Activated T-cell treated with anti-CD3 and anti-CD28 coated beads, Interleukin-2, amount 50 U/mL, for 24 hours (primary cell): ENCODE measurements around the gene GALT.
A peak's percentile ranks its signal among the peaks of the same experiment; 100 is the strongest.

Experiments used
- DNase-seq: peaks from one replicate; pipeline ENCODE4 v3.0.0-alpha.2; 2020
- H3K27ac Mint-ChIP-seq: 2 replicates; pipeline ENCODE4 v1.8.0; 2020; ENCODE audit warnings: mild to moderate bottlenecking, mixed read lengths
- H3K27me3 Mint-ChIP-seq: 2 replicates; pipeline ENCODE4 v1.8.0; 2020; ENCODE audit warnings: mixed read lengths
- H3K36me3 Mint-ChIP-seq: 2 replicates; pipeline ENCODE4 v1.8.0; 2020; ENCODE audit warnings: low read depth, mixed read lengths
- H3K4me1 Mint-ChIP-seq: 2 replicates; pipeline ENCODE4 v1.8.0; 2020; ENCODE audit warnings: low read depth, mixed read lengths
- H3K4me3 Mint-ChIP-seq: 2 replicates; pipeline ENCODE4 v1.8.0; 2020; ENCODE audit warnings: mild to moderate bottlenecking, moderate library complexity, mixed read lengths
- H3K9me3 Mint-ChIP-seq: 2 replicates; pipeline ENCODE4 v1.8.0; 2020; ENCODE audit warnings: mixed read lengths

GALT gene

DNA sequence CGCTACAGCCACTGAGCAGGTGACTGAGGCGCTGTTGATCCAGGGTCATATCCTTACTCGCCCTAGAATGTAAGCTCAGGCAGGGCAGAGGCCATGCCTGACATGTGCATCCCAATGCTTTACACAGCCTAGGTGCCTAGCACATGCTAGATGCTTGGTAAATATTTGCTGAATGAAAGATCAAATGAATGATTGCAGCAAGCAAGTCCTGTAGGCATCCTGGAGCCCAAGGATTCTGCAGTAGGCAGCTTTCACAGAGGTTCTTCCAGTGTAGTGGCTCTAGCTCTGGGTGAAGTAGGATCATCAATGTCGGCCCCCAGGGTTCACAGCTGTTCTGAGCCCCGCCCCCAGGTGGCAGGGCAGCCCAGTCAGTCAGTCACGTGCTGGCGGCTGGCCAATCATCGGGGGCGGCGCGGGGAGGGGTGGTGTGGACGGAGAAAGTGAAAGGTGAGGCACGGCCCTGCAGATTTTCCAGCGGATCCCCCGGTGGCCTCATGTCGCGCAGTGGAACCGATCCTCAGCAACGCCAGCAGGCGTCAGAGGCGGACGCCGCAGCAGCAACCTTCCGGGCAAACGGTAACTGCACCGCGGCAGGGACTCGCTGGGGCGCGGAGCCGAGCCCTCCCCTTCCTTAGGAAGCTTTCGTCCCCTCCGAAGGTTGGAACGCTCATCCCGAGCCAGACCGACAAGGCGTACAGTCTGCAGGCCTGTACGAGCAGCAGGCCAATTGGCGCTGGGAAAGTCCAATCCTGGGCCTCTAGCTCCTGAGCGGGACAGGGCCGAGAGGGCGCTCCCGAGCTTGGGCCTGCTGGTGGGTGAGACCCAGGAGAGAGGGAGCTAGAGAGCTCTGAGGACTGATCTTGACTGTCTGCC lies at the start of gene GALT:
TSS of gene GALT (plus strand) at position 465 of the 873 bp plus-strand sequence. CDS start at position 495, 30 bp downstream.
- Mint-ChIP-seq H3K27ac (peak within 1 kb of the TSS; percentile 94), H3K9me3 (no peaks in the 10 kb centered on the region), H3K36me3 (peaks cover 51% of the 10 kb centered on the region), H3K27me3 (no peaks in the 10 kb centered on the region), H3K4me1 (peaks cover 29% of the 10 kb centered on the region), H3K4me3 (peak within 1 kb of the TSS; percentile 92)
- peak; percentile 99 for DNase-seq

DNA sequence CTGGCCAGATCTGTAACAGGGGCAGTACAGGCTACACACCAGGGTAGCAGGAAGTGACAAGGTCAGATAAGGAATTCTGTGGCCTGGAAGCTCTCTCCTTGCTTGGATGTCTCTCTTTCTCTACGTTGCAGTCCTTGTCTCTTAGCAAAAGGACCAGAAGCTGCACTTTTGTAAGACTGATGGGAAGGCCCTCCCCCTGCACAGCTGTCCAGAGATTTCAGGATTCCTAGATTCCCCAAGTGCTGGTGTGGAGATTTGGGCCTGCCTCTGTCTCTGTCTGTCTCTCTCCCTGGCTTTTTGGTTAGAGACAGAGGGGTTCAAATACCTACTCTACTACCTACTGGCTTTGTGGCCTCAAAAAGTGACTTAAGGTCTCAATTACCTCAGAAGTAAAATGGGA lies 46.9 kb upstream of the GALT start:
- Mint-ChIP-seq H3K4me3 (no peak overlapping the region), H3K27me3 (peaks cover 14% of the 10 kb centered on the region), H3K9me3 (no peaks in the 10 kb centered on the region), H3K4me1 (no peaks in the 10 kb centered on the region), H3K36me3 (no peaks in the 10 kb centered on the region), H3K27ac (no peak overlapping the region)
- DNase-seq, result no peak

DNA sequence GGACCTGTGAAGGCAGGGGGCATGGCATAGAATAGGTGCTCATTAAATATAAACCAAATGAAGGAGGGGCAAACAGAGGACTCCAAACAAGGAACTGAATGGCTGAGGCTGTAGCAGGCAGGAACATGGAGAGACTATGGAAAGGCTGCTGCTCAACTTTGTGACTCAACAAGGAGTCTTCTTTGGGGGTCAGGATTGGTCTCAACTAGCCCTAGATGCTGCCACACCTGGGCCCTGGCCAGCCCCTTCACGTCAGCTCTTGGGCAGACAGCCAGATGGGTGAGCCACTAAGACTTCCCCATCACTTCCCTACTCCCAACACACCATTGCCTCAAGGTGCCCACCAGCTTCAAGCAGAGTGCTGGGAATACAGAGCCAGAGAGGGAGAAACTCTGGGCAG lies 45.6 kb upstream of the GALT start:
- Mint-ChIP-seq H3K4me3 (no peak overlapping the region), H3K27ac (no peak overlapping the region), H3K27me3 (peaks cover 10% of the 10 kb centered on the region), H3K4me1 (no peaks in the 10 kb centered on the region), H3K9me3 (no peaks in the 10 kb centered on the region), H3K36me3 (no peaks in the 10 kb centered on the region)
- DNase-seq, result no peak

DNA sequence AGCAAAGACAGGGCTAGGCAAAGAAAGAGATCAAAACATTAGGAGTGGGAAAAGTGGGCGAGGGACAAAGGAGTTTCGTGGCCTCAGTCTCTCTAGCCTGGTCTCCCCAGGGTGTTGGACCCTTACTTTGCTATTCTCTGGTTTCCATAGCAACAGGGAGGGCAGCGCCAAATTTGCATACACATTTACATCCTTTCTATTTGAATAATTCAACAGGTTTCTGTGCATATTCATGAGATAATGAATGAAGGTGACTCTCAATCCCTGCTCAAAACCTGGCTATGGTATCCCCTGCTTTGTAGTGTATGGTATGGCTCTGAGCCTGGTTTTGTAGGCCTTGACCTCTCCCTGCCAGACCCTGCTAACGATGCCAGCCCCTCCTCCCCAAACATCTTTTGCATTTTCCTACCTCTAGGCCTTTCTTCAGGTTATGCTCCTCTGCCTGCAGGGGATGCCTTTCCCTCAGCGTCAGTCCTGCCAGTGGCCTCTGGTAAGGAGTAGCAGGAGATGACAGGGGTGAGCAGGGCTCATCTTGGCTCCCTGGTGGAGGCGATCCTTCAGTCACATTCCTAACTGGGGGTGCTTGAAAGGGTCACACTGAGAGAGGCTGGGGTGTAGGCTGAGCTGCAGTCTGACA lies 44.4 kb upstream of the GALT start:
- Mint-ChIP-seq H3K27me3 (peaks cover 3% of the 10 kb centered on the region), H3K36me3 (no peaks in the 10 kb centered on the region), H3K27ac (no peak overlapping the region), H3K4me1 (no peaks in the 10 kb centered on the region), H3K4me3 (no peak overlapping the region), H3K9me3 (no peaks in the 10 kb centered on the region)
- no peak for DNase-seq

- Mint-ChIP-seq H3K36me3 (no peaks in the 10 kb centered on the region), H3K27ac (no peak overlapping the region), H3K4me1 (no peaks in the 10 kb centered on the region), H3K4me3 (no peak overlapping the region), H3K9me3 (no peaks in the 10 kb centered on the region), H3K27me3 (peaks cover 3% of the 10 kb centered on the region)
- DNase-seq, result peak; percentile 87
These were observed 42.8 kb upstream of the GALT start for GRCh38 chr9:34603610-34604231.

DNA sequence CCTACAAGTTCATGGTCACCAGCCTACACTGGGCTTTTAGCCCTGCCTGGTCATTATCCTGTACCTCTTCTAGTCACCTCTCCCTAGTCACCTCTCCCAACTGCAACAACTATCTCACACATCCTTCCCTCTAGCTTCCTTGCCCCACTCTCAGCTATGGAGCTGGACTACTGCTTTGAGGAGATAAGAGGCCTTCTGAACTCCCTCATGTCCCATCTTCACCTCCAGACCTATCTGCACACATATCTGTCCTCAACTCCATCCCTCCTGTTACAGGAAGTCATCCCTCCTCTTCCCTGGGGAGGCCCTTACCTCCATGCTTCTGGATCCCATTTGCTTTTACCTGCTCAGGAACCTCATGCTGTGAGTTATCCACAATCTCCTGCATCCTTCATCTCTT lies 40.3 kb upstream of the GALT start:
- Mint-ChIP-seq H3K36me3 (peaks cover 12% of the 10 kb centered on the region), H3K27ac (no peak overlapping the region), H3K4me1 (peaks cover 10% of the 10 kb centered on the region), H3K4me3 (no peak overlapping the region), H3K27me3 (peaks cover 3% of the 10 kb centered on the region), H3K9me3 (no peaks in the 10 kb centered on the region)
- no peak for DNase-seq

- DNase-seq, result no peak
- Mint-ChIP-seq H3K36me3 (peaks cover 19% of the 10 kb centered on the region), H3K27me3 (peaks cover 3% of the 10 kb centered on the region), H3K4me3 (no peak overlapping the region), H3K9me3 (no peaks in the 10 kb centered on the region), H3K4me1 (peaks cover 11% of the 10 kb centered on the region), H3K27ac (no peak overlapping the region)
These were observed 39.6 kb upstream of the GALT start for GRCh38 chr9:34606905-34607304.

- Mint-ChIP-seq H3K4me1 (peaks cover 15% of the 10 kb centered on the region), H3K36me3 (peaks cover 19% of the 10 kb centered on the region), H3K9me3 (no peaks in the 10 kb centered on the region), H3K27me3 (peaks cover 3% of the 10 kb centered on the region), H3K4me3 (no peak overlapping the region), H3K27ac (no peak overlapping the region)
- DNase-seq, result no peak
These were observed 39.1 kb upstream of the GALT start for GRCh38 chr9:34607331-34607730.

DNA sequence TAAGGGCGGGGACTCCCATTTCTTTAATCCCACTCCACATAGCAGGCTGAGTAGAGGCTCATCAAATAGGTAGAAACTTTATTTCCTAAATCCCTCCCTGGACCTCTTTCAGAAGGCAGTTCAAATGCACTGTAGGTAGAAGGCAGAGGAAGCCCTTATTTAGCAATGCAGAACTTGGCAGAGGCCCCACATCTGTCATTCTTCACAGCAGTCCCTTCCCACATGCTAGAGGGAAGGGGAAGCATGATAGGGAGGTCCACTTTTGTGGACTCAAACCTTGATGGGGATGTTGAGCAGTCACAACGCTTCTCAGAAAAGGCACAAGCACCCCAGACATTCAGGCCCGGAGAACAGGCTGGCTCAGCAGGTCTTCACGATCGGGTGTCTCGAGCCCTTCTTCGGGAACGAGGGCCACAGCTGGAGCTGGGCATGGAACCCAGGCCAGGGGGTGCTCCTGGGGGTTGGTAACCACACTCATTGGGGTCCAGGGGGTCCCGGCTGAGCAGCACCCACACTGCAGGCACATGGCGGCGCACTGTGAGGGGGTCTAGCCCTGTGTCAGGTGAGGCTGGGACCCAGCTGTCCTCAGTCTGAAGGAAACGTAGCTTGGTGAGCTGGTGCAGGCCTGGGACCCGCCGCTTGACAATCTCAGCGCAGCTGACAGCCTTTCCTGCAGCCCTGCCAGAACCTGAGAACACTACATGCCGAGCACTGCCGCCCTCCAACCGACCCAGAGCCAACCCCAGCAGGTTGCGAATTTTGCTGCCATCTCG lies 35.9 kb upstream of the GALT start:
- H3K27ac Mint-ChIP-seq, result peak overlapping the region; percentile 95
- H3K36me3 Mint-ChIP-seq, result peaks cover 36% of the 10 kb centered on the region

GRCh38 chr9:34611251-34611810 lies 35.1 kb upstream of the GALT start:
- H3K4me3 Mint-ChIP-seq, result peak overlapping the region; percentile 90
- H3K27me3 Mint-ChIP-seq, result no peaks in the 10 kb centered on the region
- peak overlapping the region; percentile 95 for H3K27ac Mint-ChIP-seq
- H3K36me3 Mint-ChIP-seq, result peaks cover 43% of the 10 kb centered on the region
- peaks cover 23% of the 10 kb centered on the region for H3K4me1 Mint-ChIP-seq
- H3K9me3 Mint-ChIP-seq, result no peaks in the 10 kb centered on the region
- DNase-seq, result peak; percentile 51

More for the DNA sequence above, 35.9 kb upstream of the GALT start:
- no peaks in the 10 kb centered on the region for H3K9me3 Mint-ChIP-seq
- peaks cover 23% of the 10 kb centered on the region for H3K4me1 Mint-ChIP-seq
- peak overlapping the region; percentile 90 for H3K4me3 Mint-ChIP-seq
- no peak for DNase-seq
- no peaks in the 10 kb centered on the region for H3K27me3 Mint-ChIP-seq

- H3K36me3 Mint-ChIP-seq, result peaks cover 51% of the 10 kb centered on the region
These were observed 34.4 kb upstream of the GALT start, which contains the start of gene RPP25L for GRCh38 chr9:34611811-34612787. TSS of gene RPP25L (minus strand) at chr9:34612097. CDS start at chr9:34611296, 801 bp downstream.

GRCh38 chr9:34612788-34613390 lies 33.6 kb upstream of the GALT start:
- Mint-ChIP-seq H3K36me3 (peaks cover 57% of the 10 kb centered on the region), H3K4me3 (peak overlapping the region; percentile 90), H3K4me1 (peaks cover 23% of the 10 kb centered on the region), H3K27ac (peak overlapping the region; percentile 95), H3K9me3 (no peaks in the 10 kb centered on the region), H3K27me3 (no peaks in the 10 kb centered on the region)
- peak; percentile 77 for DNase-seq

More at GRCh38 chr9:34611811-34612787, 34.4 kb upstream of the GALT start, which contains the start of gene RPP25L:
- Mint-ChIP-seq H3K27ac (peak within 1 kb of the TSS; percentile 95), H3K4me1 (peaks cover 23% of the 10 kb centered on the region), H3K9me3 (no peaks in the 10 kb centered on the region), H3K27me3 (no peaks in the 10 kb centered on the region), H3K4me3 (peak within 1 kb of the TSS; percentile 90)
- DNase-seq, result peak; percentile 92

GRCh38 chr9:34615132-34615531 lies 31.3 kb upstream of the GALT start:
- H3K36me3 Mint-ChIP-seq, result peaks cover 61% of the 10 kb centered on the region

More at GRCh38 chr9:34615132-34615531, 31.3 kb upstream of the GALT start:
- Mint-ChIP-seq H3K9me3 (no peaks in the 10 kb centered on the region), H3K27me3 (no peaks in the 10 kb centered on the region), H3K4me1 (peaks cover 32% of the 10 kb centered on the region), H3K27ac (no peak overlapping the region), H3K4me3 (no peak overlapping the region)
- DNase-seq, result no peak
